Fibroblast of pulmonary artery (primary cell): Measurements from ENCODE around the gene CCDC15.

Experiments used
- DNase-seq: peaks from one replicate; pipeline ENCODE4 v3.0.0-alpha.2; 2010; ENCODE audit warnings: low read depth
- H3K4me3 ChIP-seq: replicated peaks from 2 replicates; pipeline ENCODE4 v1.5.1; 2011; ENCODE audit warnings: low read depth, mild to moderate bottlenecking, control low read depth, low read length, moderate library complexity
- CTCF ChIP-seq: IDR thresholded peaks from 2 replicates; pipeline ENCODE4 v1.5.1; 2011; ENCODE audit warnings: mild to moderate bottlenecking, control low read depth, low read length, inconsistent platforms; ENCODE audit errors: missing control alignments

Gene CCDC15

GRCh38 chr11:124953753-124954589 lies at the start of gene CCDC15:
Gene CCDC15 (plus strand): TSS chr11:124954202. CDS start chr11:124954733, 531 bp downstream.
- TF ChIP-seq CTCF: no peak
- peak within 1 kb of the TSS; percentile 74 for H3K4me3 ChIP-seq
- peak; percentile 98 for DNase-seq

GRCh38 chr11:124915541-124916369 lies 38.2 kb upstream of the CCDC15 start:
- peak; percentile 62 for DNase-seq
- no peak for TF ChIP-seq CTCF
- H3K4me3 ChIP-seq: no peak overlapping the region

- TF ChIP-seq CTCF: no peak
- no peak for DNase-seq
- no peak overlapping the region for H3K4me3 ChIP-seq
These were observed 37.7 kb upstream of the CCDC15 start for GRCh38 chr11:124916370-124916710.

- TF ChIP-seq CTCF: no peak
- no peak overlapping the region for H3K4me3 ChIP-seq
- DNase-seq: peak; percentile 78
These were observed 36.8 kb upstream of the CCDC15 start for GRCh38 chr11:124917115-124917637.

- no peak for TF ChIP-seq CTCF
- DNase-seq: no peak
These were observed 35.1 kb upstream of the CCDC15 start, which contains the start of gene HEPN1 for GRCh38 chr11:124918950-124919349. Gene HEPN1 (plus strand): TSS chr11:124919250.

GRCh38 chr11:124919898-124920297 lies 34.1 kb upstream of the CCDC15 start:
- no peak for TF ChIP-seq CTCF

More at GRCh38 chr11:124918950-124919349, 35.1 kb upstream of the CCDC15 start, which contains the start of gene HEPN1:
- no peak within 1 kb of the TSS for H3K4me3 ChIP-seq

More at GRCh38 chr11:124919898-124920297, 34.1 kb upstream of the CCDC15 start:
- no peak overlapping the region for H3K4me3 ChIP-seq
- no peak for DNase-seq
